Measurements from ENCODE around the gene NUP93.

Gene NUP93

GRCh38 chr16:56817938-56818337 is 88.0 kb downstream of the NUP93 start:
- DNase-seq (ENCODE audit: low spot score): no peak

DNA sequence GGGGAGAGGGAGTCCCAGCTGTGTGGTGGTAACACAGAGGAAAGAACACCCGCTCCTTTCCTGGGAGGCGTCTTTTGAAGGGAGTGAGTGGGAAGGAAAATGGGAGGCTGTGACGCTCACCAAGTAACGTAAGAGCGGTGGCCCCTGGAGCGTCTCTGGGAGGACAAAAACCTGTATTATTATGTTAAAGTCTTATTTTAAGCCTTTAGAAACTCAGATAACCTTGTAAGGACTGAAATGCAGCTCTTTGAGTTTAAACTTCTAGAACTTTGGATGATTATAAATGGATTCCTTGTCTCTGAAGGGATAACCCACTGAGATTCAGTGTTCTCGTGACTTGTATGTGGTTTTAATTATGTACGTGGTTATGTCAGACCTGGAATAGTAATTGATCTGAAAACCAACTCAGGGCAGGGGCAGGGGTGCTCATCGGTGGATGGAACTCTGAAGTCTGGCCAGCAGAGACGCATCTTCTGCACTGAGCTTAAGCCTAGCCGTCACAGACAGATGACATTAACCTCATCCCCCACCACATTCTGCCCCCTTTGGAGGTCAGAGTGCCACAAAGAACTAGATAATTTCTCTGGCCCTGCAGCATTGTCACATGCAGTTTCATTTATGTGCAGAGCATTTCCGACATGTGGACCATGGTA is 93.3 kb downstream of the NUP93 start:
- DNase-seq (ENCODE audit: low spot score): no peak

- no peak for DNase-seq (ENCODE audit: low spot score)
These were observed 94.4 kb downstream of the NUP93 start for GRCh38 chr16:56824331-56824730.

- DNase-seq (ENCODE audit: low spot score): no peak
These were observed 94.9 kb downstream of the NUP93 start for GRCh38 chr16:56824804-56825203.

GRCh38 chr16:56825826-56826225 is 95.9 kb downstream of the NUP93 start:
- no peak for DNase-seq (ENCODE audit: low spot score)

DNA sequence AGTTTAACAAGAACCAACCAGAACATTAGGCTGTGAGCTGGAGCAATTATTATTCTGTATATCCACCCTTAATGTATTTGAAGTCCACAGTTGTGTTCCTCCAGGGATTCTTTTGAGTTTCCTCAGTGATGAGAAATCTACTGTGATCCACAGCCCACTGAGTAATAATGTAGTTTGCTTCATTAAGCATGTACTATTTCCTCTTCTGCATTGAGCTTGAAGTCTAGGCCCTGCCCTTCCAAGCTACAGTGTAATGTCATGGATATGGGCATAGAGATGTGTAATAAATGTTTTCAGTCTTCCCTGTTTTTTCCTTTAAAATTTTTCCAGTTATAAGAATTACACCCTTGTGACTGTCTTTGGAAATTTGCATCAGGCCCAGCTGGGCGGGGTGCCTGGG is 98.7 kb downstream of the NUP93 start:
- DNase-seq (ENCODE audit: low spot score): no peak

- DNase-seq (ENCODE audit: low spot score): no peak
These were observed 100.7 kb downstream of the NUP93 start for GRCh38 chr16:56830669-56831068.

GRCh38 chr16:56832768-56833167 is 102.8 kb downstream of the NUP93 start:
- DNase-seq (ENCODE audit: low spot score): no peak

DNA sequence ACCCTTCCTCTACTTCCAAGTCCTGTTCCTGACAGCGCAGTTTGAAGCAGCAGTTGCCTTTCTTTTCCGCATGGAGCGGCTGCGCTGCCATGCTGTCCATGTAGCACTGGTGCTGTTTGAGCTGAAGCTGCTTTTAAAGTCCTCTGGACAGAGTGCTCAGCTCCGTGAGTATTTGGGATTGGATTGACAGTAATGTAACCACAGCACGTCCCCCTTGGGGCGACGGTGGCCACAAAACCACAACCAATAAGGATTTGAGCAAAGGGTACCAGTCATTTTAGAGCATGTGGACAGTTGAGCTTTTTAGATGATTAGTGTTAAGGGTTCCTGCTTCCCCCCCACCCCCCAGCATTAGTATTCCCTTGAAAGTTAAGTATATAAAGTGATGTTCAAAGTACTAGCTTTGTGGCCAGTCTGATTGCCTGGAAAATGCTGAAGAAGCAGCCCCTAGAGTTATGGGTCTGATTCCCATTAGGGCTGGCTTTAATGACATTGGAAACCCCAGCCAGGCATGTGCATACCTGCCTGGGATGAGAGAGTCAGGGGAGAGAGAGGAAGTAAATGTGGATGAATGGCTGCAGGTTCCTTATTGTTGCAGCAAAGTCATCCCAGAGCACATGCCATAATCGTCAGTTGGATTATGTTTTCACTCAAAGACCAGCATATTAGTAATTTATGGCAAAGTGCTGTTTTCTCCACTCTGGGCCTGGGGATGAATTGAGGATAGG is 103.5 kb downstream of the NUP93 start:
- no peak for DNase-seq (ENCODE audit: low spot score)

DNA sequence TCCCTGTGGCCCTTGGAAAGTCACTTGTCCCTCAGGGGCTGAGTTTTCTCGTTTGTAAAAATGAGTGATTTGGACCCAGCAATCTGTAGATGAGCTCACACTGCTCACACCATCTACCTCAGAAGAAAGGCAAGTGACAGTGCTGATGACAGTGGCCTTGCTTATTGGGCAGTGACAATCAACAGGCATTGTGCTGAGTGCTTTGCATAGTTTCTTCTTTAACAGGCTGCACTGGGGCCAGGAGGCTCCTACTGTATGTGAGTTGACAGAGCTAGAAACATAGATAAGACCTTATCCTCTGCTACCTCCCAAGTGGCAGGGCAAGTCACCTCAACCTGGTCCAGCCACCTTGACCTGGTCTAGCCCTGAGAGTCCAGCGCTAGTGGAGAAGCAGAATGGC is 105.4 kb downstream of the NUP93 start:
- DNase-seq (ENCODE audit: low spot score): no peak

- no peak for DNase-seq (ENCODE audit: low spot score)
These were observed 106.7 kb downstream of the NUP93 start for GRCh38 chr16:56836410-56837230.

DNA sequence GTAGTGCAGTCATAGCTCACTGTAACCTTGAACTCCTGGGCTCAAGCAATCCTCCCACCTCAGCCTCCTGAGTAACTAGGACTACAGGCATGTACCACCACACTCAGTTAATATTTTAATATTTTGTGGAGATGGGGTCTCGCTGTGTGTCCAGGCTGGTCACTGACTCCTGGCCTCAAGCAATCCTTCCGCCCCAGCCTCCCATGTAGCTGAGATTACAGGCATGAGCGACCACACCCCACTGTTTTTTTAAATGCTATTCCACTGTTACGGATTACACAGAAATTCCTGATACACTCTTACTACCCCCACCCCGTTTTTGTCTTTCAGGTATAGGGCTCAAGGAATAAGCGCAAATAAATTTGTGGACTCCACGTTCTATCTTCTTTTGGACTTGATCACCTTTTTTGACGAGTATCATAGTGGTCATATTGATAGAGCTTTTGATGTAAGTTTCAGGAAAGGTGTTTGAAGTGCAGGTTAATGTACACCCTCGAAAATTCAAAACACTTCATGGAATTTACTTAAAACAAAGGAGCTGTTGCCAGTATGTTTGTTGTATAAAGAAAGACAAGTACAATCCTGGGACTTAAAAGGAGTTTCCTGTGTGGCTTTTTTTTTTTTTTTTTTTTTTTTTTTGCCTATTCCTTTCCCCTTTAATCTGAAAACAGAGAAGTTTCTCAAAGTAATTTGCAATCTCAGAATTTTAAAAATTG is 108.9 kb downstream of the NUP93 start:
- no peak for DNase-seq (ENCODE audit: low spot score)

DNA sequence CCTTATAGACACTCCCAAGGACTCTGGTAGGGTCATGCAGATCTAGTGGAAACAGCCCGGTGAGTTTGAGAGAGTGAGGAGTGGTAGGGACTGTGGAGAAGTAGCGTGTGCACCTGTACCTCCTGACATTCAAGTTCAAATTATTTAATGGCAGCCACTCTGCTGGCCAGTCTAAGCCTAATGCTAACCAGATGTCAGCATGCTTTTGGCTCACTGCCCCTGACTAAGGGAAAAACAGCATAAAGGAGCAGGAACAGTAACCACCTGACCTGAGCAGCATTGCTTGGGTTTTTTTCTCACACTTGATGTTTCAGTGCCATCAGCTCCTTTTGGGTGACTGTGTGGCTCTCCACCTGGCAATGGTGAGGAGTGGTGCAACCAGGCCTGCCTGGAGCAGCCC is 111.3 kb downstream of the NUP93 start:
- no peak for DNase-seq (ENCODE audit: low spot score)

DNA sequence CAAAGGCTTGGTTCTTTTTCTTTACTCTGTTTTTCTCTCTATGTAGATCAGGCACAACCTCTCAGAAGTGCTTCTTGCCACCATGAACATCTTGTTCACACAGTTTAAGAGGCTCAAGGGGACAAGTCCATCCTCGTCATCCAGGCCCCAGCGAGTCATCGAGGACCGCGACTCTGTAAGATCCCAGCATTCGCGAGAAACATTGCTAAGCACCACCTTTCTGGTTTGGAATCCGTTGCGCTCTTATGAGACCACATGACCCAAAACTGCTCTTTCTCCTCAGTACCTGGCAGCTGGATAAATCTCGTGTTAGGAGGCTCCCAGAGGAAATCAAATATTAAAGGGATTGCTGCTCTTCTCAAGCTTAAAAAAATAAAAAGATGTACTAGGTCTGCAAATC is 111.7 kb downstream of the NUP93 start:
- DNase-seq (ENCODE audit: low spot score): no peak

DNA sequence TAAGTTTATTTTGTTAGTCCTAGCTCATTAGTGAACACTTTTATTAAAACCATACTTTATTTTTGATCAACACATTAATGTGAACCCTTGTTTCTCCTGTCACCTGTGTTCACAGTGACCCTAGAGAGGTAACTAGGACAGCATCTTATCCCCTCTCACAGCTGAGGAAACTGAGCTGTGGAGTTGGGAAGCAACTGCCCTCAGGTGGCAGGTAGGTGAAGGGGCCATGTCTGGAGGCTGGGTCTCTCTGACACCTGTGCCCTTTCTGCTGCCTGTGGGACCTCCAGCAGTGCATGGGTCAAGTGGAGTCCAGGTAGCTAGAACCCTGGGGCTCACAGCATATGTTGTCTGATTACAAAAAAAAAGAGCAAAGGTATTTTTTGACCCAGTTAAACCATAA is 112.2 kb downstream of the NUP93 start:
- DNase-seq (ENCODE audit: low spot score): no peak

DNA sequence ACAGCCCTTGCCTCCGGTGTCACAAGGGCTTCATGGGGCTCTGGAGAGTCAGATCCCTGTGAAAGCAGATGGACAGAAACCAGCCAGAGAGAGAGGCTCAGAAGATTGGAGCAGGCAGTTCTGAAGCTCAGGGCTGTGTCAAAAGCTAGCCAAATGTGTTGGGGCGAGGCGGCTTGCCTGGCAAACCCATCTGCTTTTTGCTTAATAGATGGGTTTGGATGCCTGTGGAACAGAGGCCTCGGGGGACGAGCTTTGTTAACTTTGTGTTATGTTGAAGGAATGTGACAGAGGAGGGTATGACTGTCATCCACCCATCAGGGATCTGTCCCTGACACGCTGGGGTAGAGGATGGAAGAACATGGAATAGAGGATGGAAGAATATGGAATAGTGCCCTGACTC is 114.1 kb downstream of the NUP93 start:
- DNase-seq (ENCODE audit: low spot score): no peak

DNA sequence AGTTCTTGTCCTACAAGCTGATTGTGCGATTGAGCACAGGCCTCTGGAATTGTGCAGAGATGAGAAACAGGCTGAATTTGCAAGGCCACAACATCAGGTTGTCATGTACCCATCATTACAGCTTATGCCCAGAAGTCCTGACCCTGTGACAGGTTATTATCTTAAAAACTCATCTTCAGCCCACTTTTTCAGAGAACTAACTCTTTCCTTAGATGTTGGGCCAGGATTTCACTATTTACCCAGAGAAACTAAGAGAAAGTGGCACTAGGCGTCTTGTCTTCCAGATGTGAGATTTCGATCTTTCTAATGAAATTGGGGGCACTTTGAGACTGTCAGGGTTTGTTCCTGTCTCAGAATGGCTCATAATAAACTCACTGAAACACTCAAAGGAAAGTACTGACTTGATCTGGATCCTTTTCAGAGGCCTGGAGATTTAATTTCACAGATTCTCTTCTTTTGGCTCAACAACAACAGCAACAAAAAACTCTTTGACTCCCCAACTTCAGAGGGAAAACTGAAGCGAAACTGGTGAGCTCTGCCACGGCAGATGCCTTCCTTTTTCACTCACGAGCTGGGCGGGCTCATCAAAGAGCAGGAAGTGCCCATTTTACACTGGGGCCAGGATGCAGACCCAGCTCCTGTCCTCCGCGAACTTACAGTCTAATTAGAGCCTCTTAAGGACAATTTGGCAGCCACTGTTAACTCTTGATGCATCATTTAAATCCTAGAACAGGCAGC is 117.4 kb downstream of the NUP93 start:
- DNase-seq (ENCODE audit: low spot score): no peak

DNA sequence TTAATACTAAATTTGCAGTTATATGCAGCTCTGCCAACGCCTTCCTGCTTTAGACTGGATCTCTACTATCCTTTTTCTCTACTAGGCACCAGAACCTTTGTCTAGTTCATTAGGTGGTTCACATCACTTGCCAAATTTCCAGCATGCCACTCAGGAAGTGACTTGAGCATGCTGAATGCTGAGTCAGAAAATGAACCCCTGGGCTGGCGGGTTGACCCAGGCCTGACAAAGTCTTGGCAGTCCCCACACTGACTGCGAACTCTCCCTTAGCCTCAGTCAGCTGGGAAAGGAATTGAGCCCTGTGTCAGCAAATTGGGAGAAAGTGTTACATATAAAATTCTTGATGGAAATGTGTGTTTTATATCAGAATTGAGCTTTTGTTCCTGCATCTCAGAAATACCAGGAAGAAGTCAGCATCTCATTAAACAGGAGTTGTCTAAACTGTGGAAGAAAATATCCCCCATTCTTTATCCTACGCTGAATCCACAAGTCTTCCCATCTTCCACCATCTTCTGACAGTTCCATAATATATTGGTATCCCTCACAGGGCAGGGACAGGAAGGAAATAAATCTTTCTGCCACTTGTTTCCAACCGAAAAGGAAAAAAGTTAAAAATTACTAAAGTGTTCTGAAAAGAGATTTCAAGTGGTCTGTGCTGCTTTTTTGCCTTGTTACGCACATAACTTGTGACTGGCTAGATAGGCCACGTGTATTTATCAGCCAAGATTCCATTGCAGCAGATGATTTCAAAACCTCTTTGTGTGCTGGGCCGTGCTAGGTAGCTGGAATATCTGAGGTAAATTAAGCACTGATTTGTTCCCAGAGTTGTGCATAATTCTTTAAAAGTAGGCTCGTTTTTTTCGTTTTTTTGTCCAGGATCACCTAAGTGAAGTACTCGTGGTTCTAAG is 118.4 kb downstream of the NUP93 start:
- no peak for DNase-seq (ENCODE audit: low spot score)

- DNase-seq (ENCODE audit: low spot score): no peak
These were observed 119.2 kb downstream of the NUP93 start for GRCh38 chr16:56848955-56849689.

Measured in D341Med (cell line).